ENCODE measurements around the gene ARHGEF10L.

Gene ARHGEF10L

DNA sequence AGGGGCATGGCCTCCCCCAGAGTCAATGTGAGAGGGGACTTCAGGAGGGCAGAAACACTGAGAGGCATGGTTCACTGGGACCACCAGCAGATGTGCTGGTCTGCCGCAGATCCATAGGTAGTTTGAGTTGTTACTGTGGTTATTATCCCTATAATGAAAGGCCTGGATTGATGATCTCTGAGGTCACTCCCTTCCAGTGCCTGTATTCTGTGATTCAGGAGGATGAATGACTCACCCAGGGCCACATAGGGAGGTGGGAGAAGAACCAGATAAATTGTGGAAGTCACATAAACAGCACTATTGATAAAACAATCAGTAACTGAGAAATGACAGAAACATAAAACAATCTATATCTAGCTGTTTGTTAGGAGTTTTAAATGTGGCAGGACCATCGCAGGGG is 193.0 kb downstream of the ARHGEF10L start:
- no peaks in the 10 kb centered on the region for H3K4me1 ChIP-seq (ENCODE audit: control insufficient read depth, insufficient read depth, low read length, poor library complexity, severe bottlenecking)
- no peak overlapping the region for H3K27ac ChIP-seq (ENCODE audit: insufficient read depth, low read length, poor library complexity, severe bottlenecking)
- no peak overlapping the region for H3K4me3 ChIP-seq (ENCODE audit: insufficient read depth, low read depth, low read length, poor library complexity, severe bottlenecking)
- H3K27me3 ChIP-seq (replicated peaks; ENCODE audit: control insufficient read depth, insufficient read depth, low read length, poor library complexity, severe bottlenecking): no peaks in the 10 kb centered on the region
- no peak for DNase-seq
- no peaks in the 10 kb centered on the region for H3K9me3 ChIP-seq (ENCODE audit: control insufficient read depth, low read length)
- no peaks in the 10 kb centered on the region for H3K36me3 ChIP-seq (ENCODE audit: control insufficient read depth, insufficient read depth, low read length)

DNA sequence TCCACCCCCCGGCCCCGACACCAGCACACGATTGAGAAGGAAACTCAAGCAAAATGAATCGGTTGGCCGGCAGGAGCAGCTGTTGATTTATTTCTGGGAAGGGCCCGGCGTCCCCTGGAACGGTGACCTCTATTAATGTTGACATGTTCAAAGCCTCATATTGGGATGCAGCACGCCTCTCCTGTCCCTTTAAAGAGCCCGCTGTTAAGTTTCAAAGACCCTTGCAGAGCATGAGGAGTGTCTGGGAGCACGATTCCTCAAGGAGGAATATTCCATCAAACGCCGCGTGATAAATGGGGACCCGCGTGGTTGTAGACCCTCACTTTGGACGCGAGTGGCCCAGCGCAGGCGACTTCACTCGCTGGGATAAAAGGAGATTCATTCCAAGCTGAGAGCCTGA is 194.2 kb downstream of the ARHGEF10L start:
- H3K9me3 ChIP-seq (ENCODE audit: control insufficient read depth, low read length): no peaks in the 10 kb centered on the region
- no peaks in the 10 kb centered on the region for H3K36me3 ChIP-seq (ENCODE audit: control insufficient read depth, insufficient read depth, low read length)
- no peak overlapping the region for H3K4me3 ChIP-seq (ENCODE audit: insufficient read depth, low read depth, low read length, poor library complexity, severe bottlenecking)
- no peaks in the 10 kb centered on the region for H3K4me1 ChIP-seq (ENCODE audit: control insufficient read depth, insufficient read depth, low read length, poor library complexity, severe bottlenecking)
- DNase-seq: no peak
- H3K27me3 ChIP-seq (replicated peaks; ENCODE audit: control insufficient read depth, insufficient read depth, low read length, poor library complexity, severe bottlenecking): no peaks in the 10 kb centered on the region
- H3K27ac ChIP-seq (ENCODE audit: insufficient read depth, low read length, poor library complexity, severe bottlenecking): no peak overlapping the region

DNA sequence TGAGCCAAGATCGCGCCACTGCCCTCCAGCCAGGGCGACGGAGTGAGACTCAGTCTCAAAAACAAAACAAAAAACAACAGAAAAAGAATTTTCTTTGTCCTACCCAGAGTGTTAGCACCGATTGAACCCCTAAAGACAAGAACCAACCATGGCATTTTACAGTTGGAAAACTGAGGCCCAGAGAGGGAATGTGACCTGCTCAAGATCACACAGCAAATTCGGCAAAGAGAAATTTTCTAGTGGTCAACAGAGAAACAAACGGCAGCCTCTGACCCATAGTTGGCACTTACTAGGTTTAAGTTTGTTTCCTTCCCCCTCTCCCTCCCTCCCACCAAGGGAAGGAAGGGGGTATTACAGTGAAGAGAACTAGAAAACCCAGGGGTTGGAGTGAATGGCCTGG is 195.1 kb downstream of the ARHGEF10L start:
- no peaks in the 10 kb centered on the region for H3K27me3 ChIP-seq (replicated peaks; ENCODE audit: control insufficient read depth, insufficient read depth, low read length, poor library complexity, severe bottlenecking)
- no peak for DNase-seq
- no peak overlapping the region for H3K4me3 ChIP-seq (ENCODE audit: insufficient read depth, low read depth, low read length, poor library complexity, severe bottlenecking)
- H3K9me3 ChIP-seq (ENCODE audit: control insufficient read depth, low read length): no peaks in the 10 kb centered on the region
- no peaks in the 10 kb centered on the region for H3K4me1 ChIP-seq (ENCODE audit: control insufficient read depth, insufficient read depth, low read length, poor library complexity, severe bottlenecking)
- no peak overlapping the region for H3K27ac ChIP-seq (ENCODE audit: insufficient read depth, low read length, poor library complexity, severe bottlenecking)
- H3K36me3 ChIP-seq (ENCODE audit: control insufficient read depth, insufficient read depth, low read length): no peaks in the 10 kb centered on the region

DNA sequence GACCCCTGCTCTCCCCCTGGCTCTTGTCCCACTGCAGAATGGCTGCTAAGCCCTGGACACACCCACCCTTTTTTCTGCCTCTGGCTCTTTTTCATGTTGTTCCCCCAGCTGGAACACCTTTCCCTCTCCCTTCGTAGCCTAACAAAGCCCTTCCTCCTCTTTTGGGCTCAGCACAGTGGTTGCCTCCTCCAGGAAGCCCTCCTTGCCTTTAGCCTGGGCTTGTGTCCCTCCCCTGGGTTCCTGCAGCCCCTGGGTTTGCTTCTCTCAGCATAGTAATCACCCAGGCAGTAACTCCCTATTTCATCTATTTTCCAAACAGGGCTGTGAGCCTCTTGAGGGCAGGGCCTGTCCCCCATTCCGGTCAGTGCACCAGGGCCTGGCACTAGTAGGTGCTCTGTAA is 195.8 kb downstream of the ARHGEF10L start:
- H3K9me3 ChIP-seq (ENCODE audit: control insufficient read depth, low read length): no peaks in the 10 kb centered on the region
- no peak overlapping the region for H3K27ac ChIP-seq (ENCODE audit: insufficient read depth, low read length, poor library complexity, severe bottlenecking)
- H3K4me1 ChIP-seq (ENCODE audit: control insufficient read depth, insufficient read depth, low read length, poor library complexity, severe bottlenecking): no peaks in the 10 kb centered on the region
- H3K36me3 ChIP-seq (ENCODE audit: control insufficient read depth, insufficient read depth, low read length): no peaks in the 10 kb centered on the region
- H3K4me3 ChIP-seq (ENCODE audit: insufficient read depth, low read depth, low read length, poor library complexity, severe bottlenecking): no peak overlapping the region
- DNase-seq: no peak
- no peaks in the 10 kb centered on the region for H3K27me3 ChIP-seq (replicated peaks; ENCODE audit: control insufficient read depth, insufficient read depth, low read length, poor library complexity, severe bottlenecking)

DNA sequence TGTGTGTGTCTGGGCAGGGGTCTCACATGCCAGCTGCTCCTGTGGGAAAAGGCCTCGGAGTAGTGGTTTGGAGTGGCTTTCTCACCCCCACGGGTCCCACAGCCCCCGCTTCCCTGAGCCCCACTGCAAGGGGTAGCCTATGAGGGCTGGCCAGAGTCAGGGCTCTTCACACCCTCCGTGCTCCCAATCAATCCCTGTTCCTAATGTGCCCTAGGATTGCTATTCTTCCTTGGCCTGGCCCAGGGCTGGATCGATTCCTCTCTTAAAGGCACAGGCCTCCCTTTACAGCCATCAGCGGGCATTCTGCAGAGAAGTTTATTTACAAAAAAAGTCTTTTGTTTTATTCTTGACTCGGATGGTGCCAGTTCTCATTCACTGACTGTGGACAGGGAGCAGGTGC is 196.3 kb downstream of the ARHGEF10L start:
- no peak overlapping the region for H3K4me3 ChIP-seq (ENCODE audit: insufficient read depth, low read depth, low read length, poor library complexity, severe bottlenecking)
- no peak for DNase-seq
- H3K9me3 ChIP-seq (ENCODE audit: control insufficient read depth, low read length): no peaks in the 10 kb centered on the region
- no peak overlapping the region for H3K27ac ChIP-seq (ENCODE audit: insufficient read depth, low read length, poor library complexity, severe bottlenecking)
- H3K27me3 ChIP-seq (replicated peaks; ENCODE audit: control insufficient read depth, insufficient read depth, low read length, poor library complexity, severe bottlenecking): no peaks in the 10 kb centered on the region
- no peaks in the 10 kb centered on the region for H3K4me1 ChIP-seq (ENCODE audit: control insufficient read depth, insufficient read depth, low read length, poor library complexity, severe bottlenecking)
- H3K36me3 ChIP-seq (ENCODE audit: control insufficient read depth, insufficient read depth, low read length): no peaks in the 10 kb centered on the region

DNA sequence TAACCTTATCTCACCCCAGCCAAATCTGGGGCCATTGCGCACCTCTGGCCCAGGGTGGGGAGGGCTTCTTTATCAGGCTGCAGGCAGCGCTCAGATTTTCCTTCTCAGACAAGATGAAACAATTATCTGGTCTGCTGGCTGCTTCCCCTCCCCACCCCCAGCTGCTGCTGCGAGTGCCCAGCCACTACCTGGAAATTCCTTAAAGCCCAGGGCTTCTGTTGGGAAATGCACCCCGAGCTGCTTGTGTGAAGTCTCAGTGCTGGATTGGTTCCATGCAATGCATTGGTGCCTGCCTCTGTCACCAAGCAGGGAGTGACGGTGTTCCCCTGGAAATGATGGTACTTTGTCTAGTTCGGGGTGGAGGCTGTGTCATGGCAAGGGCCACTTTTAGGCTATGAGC is 197.1 kb downstream of the ARHGEF10L start:
- no peaks in the 10 kb centered on the region for H3K9me3 ChIP-seq (ENCODE audit: control insufficient read depth, low read length)
- H3K27me3 ChIP-seq (replicated peaks; ENCODE audit: control insufficient read depth, insufficient read depth, low read length, poor library complexity, severe bottlenecking): no peaks in the 10 kb centered on the region
- no peak overlapping the region for H3K27ac ChIP-seq (ENCODE audit: insufficient read depth, low read length, poor library complexity, severe bottlenecking)
- H3K36me3 ChIP-seq (ENCODE audit: control insufficient read depth, insufficient read depth, low read length): no peaks in the 10 kb centered on the region
- no peak for DNase-seq
- no peaks in the 10 kb centered on the region for H3K4me1 ChIP-seq (ENCODE audit: control insufficient read depth, insufficient read depth, low read length, poor library complexity, severe bottlenecking)
- H3K4me3 ChIP-seq (ENCODE audit: insufficient read depth, low read depth, low read length, poor library complexity, severe bottlenecking): no peak overlapping the region

DNA sequence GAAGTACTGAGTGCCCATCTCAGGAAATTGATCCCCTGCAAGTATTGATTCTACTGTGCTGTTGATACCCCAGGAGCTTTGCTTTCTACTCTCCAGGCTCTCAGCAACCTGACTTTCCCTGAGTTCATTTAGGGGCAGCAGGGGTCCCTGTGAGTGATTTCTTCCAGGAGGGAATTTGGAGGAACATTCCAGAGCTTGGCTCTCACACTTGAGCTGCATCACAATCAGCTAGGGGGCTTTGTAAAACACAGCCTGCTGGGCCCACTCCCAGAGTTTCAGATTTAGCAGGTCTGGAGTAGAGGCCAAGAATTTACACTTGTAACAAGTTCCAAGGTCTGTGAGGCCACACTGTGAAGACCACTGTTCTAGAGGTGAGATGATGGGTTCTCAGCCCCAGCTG is 199.6 kb downstream of the ARHGEF10L start:
- Histone ChIP-seq H3K4me1 (ENCODE audit: control insufficient read depth, insufficient read depth, low read length, poor library complexity, severe bottlenecking) (no peaks in the 10 kb centered on the region), H3K27me3 (replicated peaks; ENCODE audit: control insufficient read depth, insufficient read depth, low read length, poor library complexity, severe bottlenecking) (no peaks in the 10 kb centered on the region), H3K4me3 (ENCODE audit: insufficient read depth, low read depth, low read length, poor library complexity, severe bottlenecking) (no peak overlapping the region), H3K9me3 (ENCODE audit: control insufficient read depth, low read length) (no peaks in the 10 kb centered on the region), H3K27ac (ENCODE audit: insufficient read depth, low read length, poor library complexity, severe bottlenecking) (no peak overlapping the region), H3K36me3 (ENCODE audit: control insufficient read depth, insufficient read depth, low read length) (no peaks in the 10 kb centered on the region)
- DNase-seq: no peak

DNA sequence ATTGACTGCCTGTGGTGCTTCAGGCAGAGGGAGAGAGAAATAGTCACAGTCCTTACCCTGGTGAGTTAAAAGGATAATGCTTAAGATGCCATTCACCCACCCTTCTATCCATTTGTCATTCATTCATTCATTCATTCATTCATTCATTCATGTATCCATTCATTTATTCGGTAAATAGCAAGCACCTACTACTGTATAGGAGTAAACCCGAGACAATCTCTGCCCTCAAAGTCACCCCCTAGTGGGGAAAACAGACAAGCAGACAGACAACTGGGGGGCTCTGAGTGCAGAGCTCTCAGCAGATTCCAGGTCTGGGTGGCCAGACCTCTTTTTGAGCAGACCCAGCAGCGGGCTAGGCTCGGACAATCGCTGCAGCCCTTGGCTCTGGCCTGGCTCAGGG is 201.6 kb downstream of the ARHGEF10L start:
- Histone ChIP-seq H3K9me3 (ENCODE audit: control insufficient read depth, low read length) (no peaks in the 10 kb centered on the region), H3K4me1 (ENCODE audit: control insufficient read depth, insufficient read depth, low read length, poor library complexity, severe bottlenecking) (no peaks in the 10 kb centered on the region), H3K36me3 (ENCODE audit: control insufficient read depth, insufficient read depth, low read length) (no peaks in the 10 kb centered on the region), H3K4me3 (ENCODE audit: insufficient read depth, low read depth, low read length, poor library complexity, severe bottlenecking) (no peak overlapping the region), H3K27me3 (replicated peaks; ENCODE audit: control insufficient read depth, insufficient read depth, low read length, poor library complexity, severe bottlenecking) (no peaks in the 10 kb centered on the region), H3K27ac (ENCODE audit: insufficient read depth, low read length, poor library complexity, severe bottlenecking) (no peak overlapping the region)
- no peak for DNase-seq

DNA sequence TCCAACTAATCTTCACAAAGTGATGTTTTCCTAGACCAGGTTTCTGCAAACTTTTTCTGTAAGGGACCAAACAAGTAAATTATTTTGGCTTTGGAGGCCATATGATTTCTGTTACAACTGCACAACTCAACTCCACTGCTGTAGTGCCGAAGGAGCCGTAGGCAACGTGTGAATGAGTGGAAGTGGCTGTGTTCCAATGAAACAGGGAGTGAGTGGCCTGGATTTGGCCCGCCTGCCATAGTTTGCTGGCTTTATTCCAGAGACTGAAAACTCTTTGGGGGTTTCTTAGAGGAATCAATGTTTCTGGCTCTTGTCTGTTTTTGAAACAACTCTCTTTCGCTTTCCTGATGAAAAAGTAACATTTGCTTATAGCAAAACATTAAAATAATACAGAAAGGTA is 203.1 kb downstream of the ARHGEF10L start:
- Histone ChIP-seq H3K4me1 (ENCODE audit: control insufficient read depth, insufficient read depth, low read length, poor library complexity, severe bottlenecking) (no peaks in the 10 kb centered on the region), H3K4me3 (ENCODE audit: insufficient read depth, low read depth, low read length, poor library complexity, severe bottlenecking) (no peak overlapping the region), H3K27me3 (replicated peaks; ENCODE audit: control insufficient read depth, insufficient read depth, low read length, poor library complexity, severe bottlenecking) (no peaks in the 10 kb centered on the region), H3K27ac (ENCODE audit: insufficient read depth, low read length, poor library complexity, severe bottlenecking) (no peak overlapping the region), H3K36me3 (ENCODE audit: control insufficient read depth, insufficient read depth, low read length) (no peaks in the 10 kb centered on the region), H3K9me3 (ENCODE audit: control insufficient read depth, low read length) (no peaks in the 10 kb centered on the region)
- no peak for DNase-seq

DNA sequence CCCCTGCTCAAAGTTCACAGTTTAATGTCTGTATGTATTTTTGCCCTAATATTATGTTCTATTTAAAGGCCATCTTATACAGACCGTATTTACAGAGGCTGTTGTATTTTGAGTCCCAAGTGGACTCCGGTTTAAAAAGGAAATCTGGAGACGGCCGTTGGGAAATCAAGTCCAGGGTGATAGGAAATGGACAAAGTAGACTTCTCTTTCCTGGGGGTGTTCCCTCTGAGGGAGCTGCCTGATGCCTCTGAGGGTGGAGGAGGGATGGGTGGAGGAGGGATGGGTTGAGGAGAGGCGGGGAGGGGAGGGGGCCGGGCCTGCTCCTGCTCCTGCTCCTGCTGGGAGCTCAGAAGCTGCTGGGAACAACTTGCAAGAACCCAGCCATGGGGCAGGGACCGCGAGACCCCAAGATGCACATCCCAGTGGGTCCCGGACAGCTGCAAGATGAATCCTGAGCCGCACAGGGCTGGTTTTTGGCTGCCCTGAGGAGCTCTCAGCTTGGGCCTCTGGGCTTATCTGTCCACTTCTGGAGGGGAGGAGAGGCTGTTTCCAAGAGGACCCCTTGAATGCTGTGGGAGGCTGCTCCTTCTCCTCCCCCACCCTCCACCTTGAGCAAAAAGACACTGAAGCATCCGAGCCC is 203.6 kb downstream of the ARHGEF10L start:
- Histone ChIP-seq H3K9me3 (ENCODE audit: control insufficient read depth, low read length) (no peaks in the 10 kb centered on the region), H3K36me3 (ENCODE audit: control insufficient read depth, insufficient read depth, low read length) (no peaks in the 10 kb centered on the region), H3K4me1 (ENCODE audit: control insufficient read depth, insufficient read depth, low read length, poor library complexity, severe bottlenecking) (no peaks in the 10 kb centered on the region), H3K4me3 (ENCODE audit: insufficient read depth, low read depth, low read length, poor library complexity, severe bottlenecking) (no peak overlapping the region), H3K27ac (ENCODE audit: insufficient read depth, low read length, poor library complexity, severe bottlenecking) (no peak overlapping the region), H3K27me3 (replicated peaks; ENCODE audit: control insufficient read depth, insufficient read depth, low read length, poor library complexity, severe bottlenecking) (no peaks in the 10 kb centered on the region)
- no peak for DNase-seq
